Dendritic cell treated with granulocyte-macrophage colony-stimulating factor and Interleukin-4, amounts not matched to agents 40 ng/mL and 50 ng/mL, for 4 days (primary cell): ENCODE data around the gene RRBP1.
A peak's percentile ranks its signal among the peaks of the same experiment; 100 is the strongest.

ENCODE experiments used
- H3K27ac Mint-ChIP-seq: one replicate; pipeline ENCODE4 v1.8.0; 2022; ENCODE audit warnings: mild to moderate bottlenecking, mixed read lengths
- H3K27me3 Mint-ChIP-seq: one replicate; pipeline ENCODE4 v1.8.0; 2022; ENCODE audit warnings: mild to moderate bottlenecking, mixed read lengths
- H3K36me3 Mint-ChIP-seq: one replicate; pipeline ENCODE4 v1.8.0; 2022; ENCODE audit warnings: low read depth, mixed read lengths
- H3K4me1 Mint-ChIP-seq: one replicate; pipeline ENCODE4 v1.8.0; 2022; ENCODE audit warnings: low read depth, mixed read lengths
- H3K4me3 Mint-ChIP-seq: one replicate; pipeline ENCODE4 v1.8.0; 2022; ENCODE audit warnings: mild to moderate bottlenecking, moderate library complexity, mixed read lengths
- H3K9me3 Mint-ChIP-seq: one replicate; pipeline ENCODE4 v1.8.0; 2022; ENCODE audit warnings: mixed read lengths
- intact Hi-C: fragments of 100-400 bp; cut with micrococcal nuclease; formaldehyde crosslinking; loops from one replicate; pipeline ENCODE4 v1.15.0; 2022

Gene RRBP1

DNA sequence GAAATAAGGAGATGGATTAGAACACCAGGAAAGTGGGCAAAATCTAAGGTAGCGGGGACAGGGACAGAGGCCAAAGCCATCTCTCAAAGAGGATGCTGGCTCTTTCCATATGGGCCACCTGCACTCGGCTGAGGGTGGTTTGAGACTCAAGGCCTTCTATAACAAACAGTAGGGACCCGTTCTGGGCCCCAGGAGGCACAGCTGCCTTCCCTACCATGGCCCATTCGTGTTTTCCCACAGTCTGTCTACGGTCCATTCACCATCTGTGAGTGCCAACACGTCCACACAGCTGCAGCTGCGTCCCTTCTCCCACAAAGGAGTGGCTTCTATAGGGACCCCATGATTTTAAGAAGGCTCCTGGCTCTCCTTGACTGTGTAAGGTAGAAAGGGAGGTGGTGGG, 18.6 kb upstream of the RRBP1 start:
- no peaks in the 10 kb centered on the region for H3K9me3 Mint-ChIP-seq
- no peak overlapping the region for H3K4me3 Mint-ChIP-seq
- no peaks in the 10 kb centered on the region for H3K36me3 Mint-ChIP-seq
- no peaks in the 10 kb centered on the region for H3K4me1 Mint-ChIP-seq
- intact Hi-C loops: no loop called here
- no peak overlapping the region for H3K27ac Mint-ChIP-seq
- H3K27me3 Mint-ChIP-seq: no peaks in the 10 kb centered on the region

DNA sequence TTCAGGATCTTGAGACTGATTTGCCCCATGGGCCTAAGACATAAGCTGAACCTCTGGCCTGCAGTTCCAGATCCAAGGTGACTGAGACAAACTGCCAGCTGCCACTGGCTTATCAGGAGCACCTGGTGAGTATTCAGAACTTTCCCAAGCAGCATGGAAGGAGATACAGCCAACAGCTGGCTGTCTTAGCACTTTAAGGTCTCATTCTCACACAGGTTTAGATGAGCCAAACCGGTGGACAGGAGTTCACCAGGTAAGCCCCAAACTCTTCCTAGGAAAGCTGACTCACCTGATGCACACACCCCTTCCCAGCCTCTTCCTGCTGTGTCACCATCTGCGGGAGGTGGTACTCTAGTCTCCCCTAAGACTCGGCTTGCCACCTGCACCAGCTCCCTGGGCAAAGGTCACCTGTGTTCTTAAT, 17.9 kb upstream of the RRBP1 start, which contains the start of gene BANF2:
Gene BANF2 (plus strand): TSS at position 36 of the 421 bp plus-strand sequence. CDS start 25,060 bp downstream, outside the sequence.
- H3K27me3 Mint-ChIP-seq: no peaks in the 10 kb centered on the region
- H3K9me3 Mint-ChIP-seq: no peaks in the 10 kb centered on the region
- no peaks in the 10 kb centered on the region for H3K4me1 Mint-ChIP-seq
- no peak within 1 kb of the TSS for H3K4me3 Mint-ChIP-seq
- no peak within 1 kb of the TSS for H3K27ac Mint-ChIP-seq
- intact Hi-C loops: no loop called here
- no peaks in the 10 kb centered on the region for H3K36me3 Mint-ChIP-seq

DNA sequence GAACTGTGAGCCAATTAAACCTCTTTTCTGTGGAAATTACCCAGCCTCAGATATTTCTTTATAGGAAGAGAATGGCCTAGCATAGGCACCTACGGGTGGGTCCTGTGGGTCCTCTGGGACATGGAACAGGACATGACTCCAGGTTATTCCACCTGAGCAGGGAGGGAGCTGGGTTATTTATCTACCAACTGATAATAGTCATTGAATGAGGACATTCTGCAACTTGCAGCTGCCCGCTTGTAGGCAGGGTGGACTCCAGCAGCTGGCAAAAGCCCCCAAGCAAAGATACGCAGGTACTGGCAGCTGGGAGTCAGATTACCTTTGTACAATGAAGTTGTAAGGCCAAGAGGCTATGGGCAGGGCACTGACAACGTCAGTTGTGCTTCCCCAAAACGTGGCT, 16.3 kb upstream of the RRBP1 start:
- Mint-ChIP-seq H3K4me3 (no peak overlapping the region), H3K27ac (no peak overlapping the region), H3K36me3 (no peaks in the 10 kb centered on the region), H3K4me1 (no peaks in the 10 kb centered on the region), H3K27me3 (no peaks in the 10 kb centered on the region), H3K9me3 (no peaks in the 10 kb centered on the region)
- intact Hi-C loops: no loop called here

DNA sequence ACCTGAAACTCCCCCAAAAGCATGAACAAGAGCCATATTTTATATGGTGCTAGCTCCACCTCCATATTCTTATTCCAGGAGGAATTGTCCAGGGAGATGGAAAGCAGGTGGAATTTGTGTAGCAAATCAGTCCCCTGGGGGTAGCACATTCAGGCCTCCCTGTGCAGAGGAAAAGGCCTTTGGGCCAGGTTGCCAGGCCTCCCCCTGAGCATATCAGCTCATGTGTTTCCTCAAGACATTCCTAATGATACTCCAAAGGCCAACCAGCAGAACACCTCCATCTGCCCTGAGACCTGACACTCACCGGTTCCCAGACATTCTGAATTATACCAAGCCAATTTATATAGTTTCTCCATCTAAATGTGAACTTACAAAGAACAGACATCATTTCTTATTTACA, 15.1 kb upstream of the RRBP1 start:
- Mint-ChIP-seq H3K9me3 (no peaks in the 10 kb centered on the region), H3K4me3 (no peak overlapping the region), H3K27ac (no peak overlapping the region), H3K27me3 (no peaks in the 10 kb centered on the region), H3K4me1 (no peaks in the 10 kb centered on the region), H3K36me3 (no peaks in the 10 kb centered on the region)
- intact Hi-C loops: no loop called here

DNA sequence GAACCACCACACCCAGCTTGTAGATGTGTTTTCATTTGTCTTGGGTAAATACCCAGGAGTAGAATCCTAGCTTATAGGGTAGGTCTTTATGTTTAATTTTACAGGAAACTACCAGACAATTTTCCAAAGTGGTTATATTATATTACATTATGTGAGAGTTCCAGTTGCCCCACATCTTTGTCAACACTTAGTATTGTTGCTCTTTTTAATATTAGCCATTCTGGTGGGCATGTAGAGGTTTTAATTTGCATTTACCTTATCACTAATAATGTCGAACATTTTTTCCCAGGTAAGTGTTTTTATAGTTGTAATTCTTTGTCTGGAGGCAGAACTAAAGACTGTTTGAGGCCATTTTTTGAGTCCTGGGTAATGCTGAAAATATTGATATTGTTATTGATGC, 14.2 kb upstream of the RRBP1 start:
- H3K27ac Mint-ChIP-seq: no peak overlapping the region
- no peak overlapping the region for H3K4me3 Mint-ChIP-seq
- intact Hi-C loops: no loop called here
- H3K9me3 Mint-ChIP-seq: no peaks in the 10 kb centered on the region
- no peaks in the 10 kb centered on the region for H3K36me3 Mint-ChIP-seq
- peaks cover under 1% of the 10 kb centered on the region for H3K27me3 Mint-ChIP-seq
- H3K4me1 Mint-ChIP-seq: no peaks in the 10 kb centered on the region

- Mint-ChIP-seq H3K27ac (no peak overlapping the region), H3K4me3 (no peak overlapping the region), H3K4me1 (no peaks in the 10 kb centered on the region), H3K9me3 (no peaks in the 10 kb centered on the region), H3K36me3 (no peaks in the 10 kb centered on the region), H3K27me3 (peaks cover 4% of the 10 kb centered on the region)
- intact Hi-C loops: no loop called here
Measured at GRCh38 chr20:17694767-17695166, 12.7 kb upstream of the RRBP1 start.

- Mint-ChIP-seq H3K4me3 (no peak overlapping the region), H3K27me3 (peaks cover 4% of the 10 kb centered on the region), H3K4me1 (no peaks in the 10 kb centered on the region), H3K9me3 (no peaks in the 10 kb centered on the region), H3K27ac (no peak overlapping the region), H3K36me3 (no peaks in the 10 kb centered on the region)
- intact Hi-C loops: no loop called here
Measured at GRCh38 chr20:17693444-17694001, 11.5 kb upstream of the RRBP1 start.

- Mint-ChIP-seq H3K27ac (peak overlapping the region; percentile 20), H3K27me3 (peaks cover 16% of the 10 kb centered on the region), H3K4me1 (no peaks in the 10 kb centered on the region), H3K36me3 (no peaks in the 10 kb centered on the region), H3K4me3 (no peak overlapping the region), H3K9me3 (no peaks in the 10 kb centered on the region)
- intact Hi-C loops: no loop called here
Measured at GRCh38 chr20:17691758-17692157, 9.7 kb upstream of the RRBP1 start.

GRCh38 chr20:17690144-17690543, 8.1 kb upstream of the RRBP1 start:
- H3K27me3 Mint-ChIP-seq: peaks cover 23% of the 10 kb centered on the region
- no peaks in the 10 kb centered on the region for H3K36me3 Mint-ChIP-seq
- no peak overlapping the region for H3K27ac Mint-ChIP-seq
- H3K4me1 Mint-ChIP-seq: peaks cover under 1% of the 10 kb centered on the region
- intact Hi-C loops: no loop called here
- H3K9me3 Mint-ChIP-seq: no peaks in the 10 kb centered on the region
- H3K4me3 Mint-ChIP-seq: no peak overlapping the region

- Mint-ChIP-seq H3K27ac (no peak overlapping the region), H3K4me1 (peaks cover 5% of the 10 kb centered on the region), H3K27me3 (peaks cover 27% of the 10 kb centered on the region), H3K4me3 (no peak overlapping the region), H3K9me3 (no peaks in the 10 kb centered on the region), H3K36me3 (no peaks in the 10 kb centered on the region)
- intact Hi-C loops: loop anchor here (10.0 kb wide), 2 partner anchors 154 to 306 kb away; partner anchors contain the start of gene BFSP1
Measured at GRCh38 chr20:17688965-17689364, 6.9 kb upstream of the RRBP1 start.

GRCh38 chr20:17687800-17688199, 5.8 kb upstream of the RRBP1 start:
- Mint-ChIP-seq H3K27ac (no peak overlapping the region), H3K27me3 (peaks cover 29% of the 10 kb centered on the region), H3K9me3 (no peaks in the 10 kb centered on the region), H3K36me3 (no peaks in the 10 kb centered on the region), H3K4me1 (peaks cover 11% of the 10 kb centered on the region), H3K4me3 (no peak overlapping the region)
- intact Hi-C loops: loop anchor here (10.0 kb wide), 2 partner anchors 153 to 307 kb away; partner anchors contain the start of gene BFSP1

DNA sequence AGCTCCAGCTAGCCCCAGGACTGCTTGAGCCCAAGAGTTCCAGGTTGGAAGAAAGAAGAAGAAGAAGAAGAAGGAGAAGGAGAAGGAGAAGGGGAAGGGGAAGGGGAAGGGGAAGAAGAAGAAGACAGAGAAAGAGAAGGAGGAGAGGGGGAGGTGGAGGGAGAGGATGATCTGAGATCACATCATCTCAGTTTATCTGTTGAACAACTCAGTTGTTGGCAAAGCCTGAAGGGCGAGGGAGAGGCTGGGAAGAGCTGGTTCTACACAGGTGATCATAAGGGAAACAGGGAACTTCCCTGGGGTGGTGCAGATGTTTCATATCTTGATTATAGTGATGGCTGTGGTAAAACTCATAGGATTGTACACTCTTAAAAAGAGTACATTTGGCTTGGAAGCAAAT, 3.1 kb upstream of the RRBP1 start:
- intact Hi-C loops: loop anchor here (10.0 kb wide), 2 partner anchors 150 to 310 kb away; partner anchors contain the start of gene BFSP1
- Mint-ChIP-seq H3K4me1 (peaks cover 19% of the 10 kb centered on the region), H3K4me3 (no peak overlapping the region), H3K36me3 (peaks cover 7% of the 10 kb centered on the region), H3K27me3 (peaks cover 25% of the 10 kb centered on the region), H3K9me3 (no peaks in the 10 kb centered on the region), H3K27ac (no peak overlapping the region)

- Mint-ChIP-seq H3K4me1 (peaks cover 28% of the 10 kb centered on the region), H3K27ac (no peak overlapping the region), H3K4me3 (no peak overlapping the region), H3K9me3 (no peaks in the 10 kb centered on the region), H3K27me3 (peaks cover 25% of the 10 kb centered on the region), H3K36me3 (peaks cover 15% of the 10 kb centered on the region)
- intact Hi-C loops: loop anchor here (5.0 to 10.0 kb wide), 3 partner anchors 112 to 311 kb away; partner anchors contain the start of genes BFSP1 and DSTN
Measured at GRCh38 chr20:17684077-17684888, 2.2 kb upstream of the RRBP1 start.
